Activated naive CD4-positive, alpha-beta T cell treated with anti-CD3 and anti-CD28 coated beads, Interleukin-2, amount 50 U/mL, for 72 hours (primary cell): Measurements from ENCODE around the gene UVSSA. TPM values are rescaled to one million over a fixed set of nuclear protein-coding genes. Genes with fewer than 3 reads are reported as not detected.
"Not testable (repeated sequence)": the region's sequence is repeated elsewhere in the genome, so short reads cannot be mapped to it uniquely, and the experiment has no call there.

ENCODE experiments used
- ATAC-seq, 2 donors: fragments of 150-1000 bp; cut with Tn5 transposase; 2 replicates each; pipeline ENCODE4 v1.10.0; 2021; ENCODE audit warnings: mild to moderate bottlenecking in 2 of 2, moderate library complexity in 2 of 2
- DNase-seq, 2 donors: peaks; one replicate each; pipeline ENCODE4 v3.0.0; 2021 to 2022; ENCODE audit warnings: low spot score in 2 of 2
- H3K27ac Mint-ChIP-seq, 2 donors: one replicate each; pipeline ENCODE4 v1.8.0; 2022; ENCODE audit warnings: mild to moderate bottlenecking in 2 of 2, mixed read lengths in 2 of 2
- H3K36me3 Mint-ChIP-seq, 2 donors: one replicate each; pipeline ENCODE4 v1.8.0; 2022; ENCODE audit warnings: mixed read lengths in 2 of 2
- H3K9me3 Mint-ChIP-seq, 2 donors: one replicate each; pipeline ENCODE4 v1.8.0; 2022; ENCODE audit warnings: mixed read lengths in 2 of 2
- total RNA-seq, 2 donors: library from RNA; stranded (reverse); gene quantifications; one replicate each; pipeline ENCODE4 v1.2.3, GENCODE V29; 2022

UVSSA gene
- total RNA-seq, 2 donors from 2014 or later, result 19.1 to 23.8 TPM

DNA sequence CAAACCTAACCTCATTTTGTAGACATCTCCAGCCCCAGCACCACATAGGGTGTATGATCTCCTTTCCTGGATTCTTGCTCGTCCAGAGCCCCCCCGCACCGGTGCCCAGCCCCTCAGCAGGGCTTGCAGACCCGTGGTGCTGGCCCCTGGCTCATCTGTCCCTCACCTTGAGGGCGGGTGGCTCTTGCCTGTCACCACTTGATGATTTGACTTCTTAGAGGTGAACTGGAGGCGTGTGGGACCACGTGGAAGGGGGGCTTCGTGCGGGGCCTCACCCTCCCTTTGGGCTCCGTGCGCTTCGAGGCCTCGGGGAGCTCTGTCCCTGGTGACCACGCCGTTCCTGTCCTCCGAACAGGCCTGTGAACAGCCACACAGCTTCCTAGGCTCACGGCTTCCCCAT is 15.5 kb downstream of the UVSSA start:
- Mint-ChIP-seq H3K9me3 (no peaks in the 10 kb centered on the region), H3K27ac (no peak overlapping the region), H3K36me3 (no peaks in the 10 kb centered on the region)
- DNase-seq, result no peak
- no peak for ATAC-seq

GRCh38 chr4:1363513-1363912 is 16.5 kb downstream of the UVSSA start:
- Mint-ChIP-seq H3K36me3 (no peaks in the 10 kb centered on the region), H3K27ac (no peak overlapping the region), H3K9me3 (no peaks in the 10 kb centered on the region)
- ATAC-seq (no peak), DNase-seq (no peak)

DNA sequence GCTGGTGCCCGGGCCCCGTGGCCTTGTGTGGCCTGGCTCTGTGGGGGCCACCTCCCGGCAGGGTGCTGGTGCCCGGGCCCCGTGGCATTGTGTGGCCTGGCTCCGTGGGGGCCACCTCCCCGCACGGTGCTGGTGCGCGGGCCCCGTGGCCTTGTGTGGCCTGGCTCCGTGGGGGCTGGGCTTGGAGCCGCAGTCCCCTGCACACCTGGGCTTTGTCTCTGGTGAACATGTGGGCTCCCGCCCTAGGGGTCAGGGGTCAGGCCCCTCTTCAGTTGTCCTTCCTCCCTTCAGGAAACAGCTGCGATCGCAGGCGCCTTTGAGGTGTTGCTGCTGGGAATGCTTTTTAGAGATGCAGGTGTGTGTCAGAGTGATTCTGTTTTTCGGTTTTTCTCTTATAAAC is 17.2 kb downstream of the UVSSA start:
- Mint-ChIP-seq H3K27ac (no peak overlapping the region), H3K36me3 (no peaks in the 10 kb centered on the region), H3K9me3 (no peaks in the 10 kb centered on the region)
- DNase-seq, result no peak
- ATAC-seq, result no peak

DNA sequence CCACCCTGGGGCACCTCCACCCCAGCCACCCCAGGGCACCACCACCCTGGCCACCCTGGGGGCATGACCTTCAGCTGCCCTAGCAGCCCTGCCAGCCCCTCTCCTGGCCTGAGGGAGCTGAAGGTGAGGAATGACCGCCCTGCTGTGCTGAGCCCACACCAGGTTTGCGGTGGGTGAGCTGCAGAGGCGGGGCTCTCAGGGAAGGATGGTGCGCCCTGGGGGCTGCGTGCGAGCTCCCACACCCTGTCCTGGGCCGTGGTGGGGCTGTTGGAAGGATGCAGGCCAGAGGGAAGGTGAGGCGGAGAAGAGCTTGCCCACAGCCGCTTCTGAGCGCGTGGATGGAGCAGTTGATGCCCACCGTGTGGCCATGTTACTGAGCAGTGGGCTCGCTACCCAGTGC is 17.7 kb downstream of the UVSSA start:
- ATAC-seq (no peak), DNase-seq (no peak)
- Mint-ChIP-seq H3K9me3 (no peaks in the 10 kb centered on the region), H3K27ac (no peak overlapping the region), H3K36me3 (no peaks in the 10 kb centered on the region)

- DNase-seq (no peak), ATAC-seq (no peak)
- no peaks in the 10 kb centered on the region for H3K9me3 Mint-ChIP-seq
- H3K36me3 Mint-ChIP-seq, result no peaks in the 10 kb centered on the region
- no peak overlapping the region for H3K27ac Mint-ChIP-seq
Measured at GRCh38 chr4:1365271-1366178, 18.5 kb downstream of the UVSSA start.

GRCh38 chr4:1366371-1367229 is 19.6 kb downstream of the UVSSA start:
- Mint-ChIP-seq H3K36me3 (no peaks in the 10 kb centered on the region), H3K9me3 (no peaks in the 10 kb centered on the region), H3K27ac (no peak overlapping the region)
- ATAC-seq, result no peak
- DNase-seq, result no peak

DNA sequence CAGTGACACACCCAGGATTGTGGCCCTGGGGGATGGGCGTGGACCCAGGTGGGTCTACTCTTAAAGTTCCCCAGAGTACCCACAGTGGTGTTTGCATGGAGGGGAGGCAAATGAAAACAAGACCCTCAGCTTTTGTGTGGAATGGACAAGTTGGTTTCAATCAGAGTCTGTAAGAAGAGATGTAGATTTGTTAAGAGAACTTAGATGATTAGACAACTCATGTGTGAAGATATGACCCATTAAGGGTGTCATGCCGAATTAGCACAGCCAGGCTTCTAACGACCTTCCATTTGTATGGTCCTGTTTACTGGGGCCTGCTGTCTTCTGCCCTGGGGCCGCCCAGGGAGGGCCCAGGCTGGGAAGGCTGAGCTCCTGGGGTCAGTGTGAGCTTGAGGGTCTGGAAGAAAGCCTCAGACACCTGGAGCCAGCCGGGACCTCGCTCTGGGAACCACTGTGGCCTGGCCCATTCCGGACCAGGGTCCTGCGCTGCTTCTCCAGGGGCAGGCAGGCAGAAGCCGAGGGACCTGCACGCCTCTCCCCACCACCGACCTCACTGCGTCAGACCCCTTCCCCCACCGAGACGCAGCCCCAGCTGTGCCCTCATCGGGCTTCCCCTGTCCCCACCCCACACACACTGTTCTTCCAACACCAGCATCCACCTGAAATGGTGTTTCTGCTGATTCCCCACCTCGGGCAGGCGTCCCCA is 20.4 kb downstream of the UVSSA start:
- DNase-seq, result no peak

GRCh38 chr4:1367936-1368289 is 20.9 kb downstream of the UVSSA start:
- no peak for ATAC-seq
- no peak overlapping the region for H3K27ac Mint-ChIP-seq
- H3K9me3 Mint-ChIP-seq, result no peaks in the 10 kb centered on the region
- DNase-seq, result no peak
- H3K36me3 Mint-ChIP-seq, result peaks cover 0 to 7% of the 10 kb centered on the region in 2 donors

More for the DNA sequence above, 20.4 kb downstream of the UVSSA start:
- ATAC-seq, result no peak
- Mint-ChIP-seq H3K27ac (no peak overlapping the region), H3K36me3 (peaks cover 0 to 2% of the 10 kb centered on the region in 2 donors), H3K9me3 (no peaks in the 10 kb centered on the region)

DNA sequence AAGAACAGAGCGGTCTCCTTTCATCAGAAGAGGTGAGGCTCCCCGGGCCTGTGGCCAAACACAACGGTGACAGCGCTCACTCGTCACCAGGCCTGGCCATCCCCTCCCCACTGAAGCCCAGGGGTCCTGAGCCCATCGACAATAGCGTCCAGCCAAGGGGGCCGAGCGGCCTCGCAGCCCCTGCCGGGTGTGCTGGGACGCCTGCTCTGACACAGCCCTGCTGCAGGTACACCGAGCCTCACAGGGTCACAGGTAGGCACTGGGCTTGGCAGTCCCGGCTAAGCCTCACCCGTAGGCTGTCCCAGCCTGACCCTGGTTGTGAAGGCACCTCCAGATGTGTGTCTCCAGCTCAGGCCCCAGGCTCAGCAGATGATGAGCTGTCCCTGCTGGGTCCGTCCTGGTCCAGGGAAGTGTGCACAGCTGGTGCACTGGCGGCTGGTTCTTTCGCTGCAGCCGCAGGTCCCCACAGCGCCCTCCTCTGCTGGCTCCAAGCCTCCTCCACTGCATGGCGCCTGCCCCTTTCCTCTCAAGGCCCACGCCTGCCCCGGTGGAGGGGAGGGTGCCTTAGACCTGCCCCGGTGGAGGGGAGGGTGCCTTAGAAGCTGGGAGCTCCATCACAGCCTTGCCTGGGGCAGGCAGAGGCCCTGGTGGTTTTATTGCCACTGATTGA is 21.5 kb downstream of the UVSSA start:
- DNase-seq (peak in 1 of 2 donors; percentile 26), ATAC-seq (no peak)
- no peaks in the 10 kb centered on the region for H3K9me3 Mint-ChIP-seq
- H3K27ac Mint-ChIP-seq, result no peak overlapping the region
- peaks cover 0 to 9% of the 10 kb centered on the region in 2 donors for H3K36me3 Mint-ChIP-seq

DNA sequence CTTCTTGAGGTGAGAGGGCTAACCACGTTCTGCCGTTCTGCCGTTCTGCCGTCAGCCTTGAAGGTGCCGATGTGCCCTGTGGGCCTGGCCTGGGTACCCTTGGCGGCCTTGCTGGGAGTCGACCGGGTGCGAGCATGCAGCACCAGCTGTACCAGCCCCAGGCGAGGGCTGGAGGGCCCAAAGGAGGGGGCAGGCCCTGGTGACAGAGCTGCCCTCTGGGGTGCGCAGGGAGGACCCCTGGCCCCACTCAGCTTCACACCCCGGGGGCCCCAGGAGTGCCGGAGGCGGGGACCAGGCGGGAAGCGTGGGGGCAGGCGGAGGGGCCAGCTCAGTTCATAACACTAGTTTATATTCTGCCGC is 22.1 kb downstream of the UVSSA start:
- Mint-ChIP-seq H3K9me3 (no peaks in the 10 kb centered on the region), H3K27ac (no peak overlapping the region), H3K36me3 (peaks cover 0 to 9% of the 10 kb centered on the region in 2 donors)
- ATAC-seq, result no peak
- peak in 1 of 2 donors; percentile 52 for DNase-seq

DNA sequence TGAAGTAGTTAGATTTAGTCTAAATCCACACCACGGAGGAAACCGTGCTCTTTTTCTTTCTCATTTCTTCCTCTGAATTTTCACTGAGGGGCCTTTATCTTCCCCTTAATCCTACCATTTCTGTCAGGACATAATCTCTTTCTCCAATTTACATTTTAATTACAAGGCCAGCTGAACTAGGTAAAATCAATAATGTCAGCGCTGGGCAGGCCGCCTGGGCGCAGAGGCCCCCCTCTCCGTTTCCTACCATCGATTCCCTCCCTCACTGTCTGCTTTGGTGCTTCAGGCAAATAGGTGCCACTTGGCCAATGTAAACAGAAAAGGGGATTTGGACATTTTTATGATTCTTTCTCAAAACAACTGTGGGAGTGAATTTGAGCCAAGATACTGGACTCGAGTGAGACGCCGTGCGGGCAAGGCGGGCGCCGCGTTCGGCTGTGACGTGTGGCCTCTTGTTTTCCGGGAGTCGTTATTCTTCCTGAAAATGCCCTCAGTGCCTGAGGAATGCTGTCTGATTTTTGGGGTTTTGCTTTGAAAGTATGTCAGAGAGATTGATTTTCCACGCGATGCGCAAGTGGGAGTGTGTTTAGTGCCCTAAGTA is 22.6 kb downstream of the UVSSA start:
- DNase-seq (no peak), ATAC-seq (no peak)
- H3K36me3 Mint-ChIP-seq, result peaks cover 0 to 9% of the 10 kb centered on the region in 2 donors
- no peaks in the 10 kb centered on the region for H3K9me3 Mint-ChIP-seq
- peak overlapping the region in 1 of 2 donors; percentile 22 for H3K27ac Mint-ChIP-seq

DNA sequence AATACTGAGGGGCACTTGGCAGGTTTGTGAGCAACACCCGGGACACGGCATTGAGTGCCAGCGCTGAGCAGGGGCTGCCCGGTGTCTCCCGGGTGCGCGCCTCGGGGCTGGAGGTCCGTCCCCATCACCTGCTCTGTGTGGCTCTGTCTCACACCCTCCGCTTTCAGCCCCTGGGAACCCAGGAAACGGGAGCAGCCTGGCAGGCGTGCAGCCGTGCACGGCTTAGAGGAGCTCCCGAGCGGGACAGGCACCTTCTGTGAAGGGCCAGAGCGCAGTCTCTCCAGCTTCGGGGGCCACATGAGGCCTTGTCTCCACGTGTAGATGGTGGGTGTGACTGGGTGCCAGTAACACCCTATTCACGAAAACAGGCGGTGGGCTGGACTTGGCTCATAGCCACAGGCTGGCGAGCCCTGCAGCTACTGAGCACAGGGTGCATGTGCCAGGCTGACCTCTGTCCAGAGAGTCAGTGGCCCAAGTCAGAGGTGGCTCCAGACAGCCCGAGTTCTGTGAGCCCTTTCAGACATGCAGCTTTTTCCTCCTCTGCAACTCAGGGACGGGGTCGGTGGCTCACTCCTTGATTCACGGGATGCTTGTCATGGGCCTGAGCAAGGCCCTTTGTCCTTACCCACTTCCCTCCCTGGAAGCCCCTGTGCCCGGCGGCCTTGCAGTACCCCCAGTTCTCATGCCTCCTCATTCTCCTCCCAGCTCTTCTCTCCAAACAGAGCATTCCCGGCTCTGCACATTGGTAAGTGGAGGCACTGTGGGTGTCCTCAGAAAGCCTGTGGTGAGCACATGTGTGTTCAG is 23.5 kb downstream of the UVSSA start:
- no peak for ATAC-seq
- Mint-ChIP-seq H3K9me3 (no peaks in the 10 kb centered on the region), H3K27ac (no peak overlapping the region), H3K36me3 (peaks cover 0 to 9% of the 10 kb centered on the region in 2 donors)
- peak in 1 of 2 donors; percentile 40 for DNase-seq

- ATAC-seq (no peak), DNase-seq (no peak)
- no peaks in the 10 kb centered on the region for H3K9me3 Mint-ChIP-seq
- no peak overlapping the region for H3K27ac Mint-ChIP-seq
- H3K36me3 Mint-ChIP-seq, result peaks cover 0 to 9% of the 10 kb centered on the region in 2 donors
Measured at GRCh38 chr4:1371176-1372165, 24.5 kb downstream of the UVSSA start.

DNA sequence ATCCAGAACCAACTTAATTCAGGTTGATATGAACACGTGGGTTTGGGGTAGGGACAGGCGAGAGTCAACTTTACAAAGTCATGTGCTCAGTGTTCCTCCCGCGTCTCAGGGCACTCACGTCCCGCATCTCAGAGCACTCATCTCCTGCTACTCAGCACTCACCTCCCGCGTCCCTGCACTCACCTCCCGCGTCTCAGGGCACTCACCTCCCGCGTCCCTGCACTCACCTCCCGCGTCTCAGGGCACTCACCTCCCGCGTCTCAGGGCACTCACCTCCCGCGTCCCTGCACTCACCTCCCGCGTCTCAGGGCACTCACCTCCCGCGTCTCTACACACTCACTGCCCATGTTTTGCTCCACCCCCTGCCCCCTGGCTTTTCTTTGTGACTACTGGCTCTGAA is 25.6 kb downstream of the UVSSA start:
- ATAC-seq, H3K9me3 Mint-ChIP-seq, H3K27ac Mint-ChIP-seq, H3K36me3 Mint-ChIP-seq, DNase-seq: not testable (repeated sequence)
